HG03175 (cell line): ENCODE results near the gene ARHGEF28.
A peak's percentile ranks its signal among the peaks of the same experiment; 100 is the strongest.

ENCODE experiments used
- ATAC-seq: cut with Tn5 transposase; IDR thresholded peaks from one replicate; pipeline ENCODE4 v1.9.1; 2021; ENCODE audit warnings: mild to moderate bottlenecking, moderate library complexity; ENCODE audit not compliant: unreplicated experiment

The ARHGEF28 gene

GRCh38 chr5:73654819-73655318 lies 28.9 kb downstream of the ARHGEF28 start:
- no peak for ATAC-seq

GRCh38 chr5:73655521-73656160 lies 29.6 kb downstream of the ARHGEF28 start:
- ATAC-seq = no peak

DNA sequence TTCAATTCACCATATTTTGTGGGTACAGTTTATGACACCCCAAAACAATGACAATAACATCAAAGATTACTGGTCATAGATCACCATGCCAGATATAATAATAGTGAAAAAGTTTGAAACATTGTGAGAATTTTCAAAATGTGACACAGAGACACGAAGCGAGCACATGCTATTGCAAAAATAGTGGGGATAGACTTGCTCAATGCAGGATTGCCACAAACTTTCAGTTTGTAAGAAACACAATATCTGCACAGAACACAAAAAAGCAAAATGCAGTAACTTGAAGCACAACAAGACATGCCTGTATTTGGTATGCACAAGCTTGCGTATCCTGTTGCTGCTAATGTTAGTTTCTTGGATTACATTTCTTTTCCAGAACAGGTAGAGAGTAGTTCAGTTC lies 35.8 kb downstream of the ARHGEF28 start:
- ATAC-seq = no peak

DNA sequence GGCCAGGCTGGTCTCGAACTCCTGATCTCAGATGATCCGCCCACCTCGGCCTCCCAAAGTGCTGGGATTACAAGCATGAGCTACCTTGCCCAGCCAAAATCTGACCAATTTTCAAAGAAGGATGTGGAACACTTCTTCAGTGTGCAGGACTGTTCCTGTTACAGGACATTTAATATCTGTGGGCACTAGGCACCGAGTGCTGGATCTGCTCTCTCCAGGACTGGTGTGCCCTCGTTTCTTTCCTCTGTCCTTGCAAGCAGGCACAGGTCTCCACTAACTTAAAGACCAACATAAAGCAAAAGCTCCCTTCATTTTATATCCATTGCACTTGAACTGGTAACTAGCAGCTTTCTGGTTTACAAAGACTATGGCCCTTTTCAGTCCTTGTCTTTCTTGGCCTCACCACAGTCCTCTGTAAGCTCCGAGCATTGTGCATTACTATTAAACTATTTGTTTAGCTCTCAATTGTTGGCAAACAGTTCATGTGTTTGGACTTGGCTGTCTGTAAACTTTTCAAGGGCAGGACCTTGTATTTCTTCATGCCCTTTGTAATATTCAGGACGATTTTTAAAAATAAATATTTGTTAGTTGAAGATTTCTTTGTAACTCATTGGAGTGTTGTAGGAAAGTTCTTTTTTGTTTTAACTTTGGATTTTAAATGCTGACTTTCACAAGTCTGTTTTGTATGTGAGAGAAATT lies 37.3 kb downstream of the ARHGEF28 start:
- ATAC-seq = no peak

DNA sequence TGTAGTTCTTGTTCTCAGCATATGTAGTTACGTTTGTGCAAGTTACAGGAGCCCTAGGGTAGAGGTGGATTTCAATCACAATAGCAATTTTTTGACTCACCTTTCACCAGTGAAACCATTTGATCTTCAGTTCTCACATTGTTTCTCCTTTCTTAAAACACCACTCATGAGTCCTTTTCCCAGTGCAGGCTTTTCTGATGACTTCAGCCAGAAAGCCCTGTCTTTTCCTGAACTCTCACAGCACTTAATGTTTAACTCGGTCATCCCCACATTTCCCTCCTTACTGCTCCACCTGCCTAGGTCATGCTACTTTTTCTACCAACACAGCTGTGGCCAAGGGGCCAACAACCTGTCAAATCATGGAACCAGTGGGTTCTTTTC lies 37.9 kb downstream of the ARHGEF28 start:
- ATAC-seq = no peak

GRCh38 chr5:73664796-73665195 lies 38.8 kb downstream of the ARHGEF28 start:
- ATAC-seq = no peak

- no peak for ATAC-seq
These were observed 40.9 kb downstream of the ARHGEF28 start for GRCh38 chr5:73666891-73667290.

GRCh38 chr5:73668017-73668416 lies 42.0 kb downstream of the ARHGEF28 start:
- ATAC-seq = peak; percentile 62

DNA sequence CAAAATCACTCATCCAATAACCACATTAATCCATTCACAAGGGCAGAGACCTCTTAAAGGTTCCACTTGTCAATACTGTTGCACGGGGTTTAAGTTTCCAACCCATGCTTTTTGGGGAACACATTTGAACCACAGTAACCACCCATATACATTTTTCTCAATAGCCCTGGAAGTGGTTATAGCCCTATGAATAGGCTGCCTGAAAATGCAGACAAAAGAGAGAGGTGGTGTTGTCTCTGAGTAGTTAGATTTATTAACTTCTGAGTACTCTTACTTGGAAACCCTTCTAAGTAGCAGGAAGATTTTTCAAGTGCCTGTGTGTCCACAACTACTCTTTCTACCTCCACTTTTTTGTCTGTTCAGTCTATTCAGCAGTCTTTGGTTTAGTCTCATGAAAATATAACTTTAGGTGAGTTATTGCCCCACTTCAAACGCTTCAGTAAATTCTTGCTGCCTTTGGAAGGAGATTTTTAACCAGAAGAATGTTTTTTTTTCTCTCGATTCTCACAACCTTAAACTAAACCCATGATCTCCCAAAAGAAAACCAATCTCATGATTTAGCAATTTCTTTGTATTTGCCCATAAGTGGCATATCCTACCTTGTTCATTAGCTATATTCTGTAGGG lies 42.6 kb downstream of the ARHGEF28 start:
- peak; percentile 21 for ATAC-seq

DNA sequence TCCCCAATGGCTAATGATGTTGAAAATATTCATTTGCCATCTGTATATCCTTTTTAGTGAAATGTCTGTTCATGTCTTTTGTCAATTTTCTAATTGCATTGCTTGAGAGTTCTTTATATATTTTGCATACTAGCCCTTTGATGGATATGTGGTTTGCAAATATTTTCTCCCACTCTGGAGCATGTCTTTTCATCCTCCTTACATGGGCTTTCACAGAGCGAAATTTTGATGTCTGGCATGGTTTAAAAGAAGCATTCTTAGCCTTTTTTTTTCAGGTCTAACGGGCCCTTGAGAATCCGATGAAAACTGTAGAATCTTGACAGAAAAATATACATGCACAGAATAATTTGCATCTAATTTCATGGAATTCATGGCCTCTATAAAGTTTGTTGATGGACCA lies 44.7 kb downstream of the ARHGEF28 start:
- ATAC-seq = no peak

DNA sequence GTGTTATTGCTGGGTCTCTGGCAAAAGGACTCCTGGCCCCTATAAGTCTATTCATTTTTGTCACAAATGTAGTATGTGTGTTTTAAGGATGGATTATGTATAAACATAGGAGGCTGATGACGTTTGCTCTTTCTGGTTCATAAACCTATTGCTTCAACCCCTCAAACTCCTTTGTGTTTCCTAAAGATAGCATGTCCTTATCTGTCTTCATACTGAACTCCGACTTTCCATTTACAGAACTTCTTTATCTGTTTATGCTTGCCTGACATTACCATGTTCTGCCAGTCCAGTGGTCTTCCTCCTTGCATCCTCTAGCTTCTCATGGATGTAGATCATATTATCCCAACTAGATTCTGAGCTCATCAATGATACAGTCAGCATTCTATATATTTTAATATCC lies 46.1 kb downstream of the ARHGEF28 start:
- no peak for ATAC-seq

DNA sequence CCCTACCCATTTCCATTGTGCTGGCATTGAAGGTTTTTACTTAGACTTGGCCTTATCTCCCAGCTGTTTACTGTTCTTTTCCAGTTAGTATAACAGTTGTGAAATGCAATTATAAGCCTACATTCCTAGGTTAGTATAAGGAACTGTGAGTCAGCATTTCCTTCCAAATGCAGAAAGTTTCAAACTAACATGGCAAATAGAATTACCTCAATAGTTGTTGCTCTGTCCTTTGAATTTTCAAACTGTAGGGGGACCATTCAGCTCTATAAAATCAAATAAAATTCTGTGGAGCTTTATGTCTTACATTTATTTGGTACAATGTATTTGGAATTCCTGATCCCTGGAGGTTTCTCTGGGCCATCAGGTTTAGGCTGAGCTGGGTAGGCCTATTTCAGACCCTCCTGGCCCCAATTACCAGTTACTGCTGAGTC lies 47.2 kb downstream of the ARHGEF28 start:
- ATAC-seq = no peak

GRCh38 chr5:73674669-73675004 lies 48.6 kb downstream of the ARHGEF28 start:
- no peak for ATAC-seq

GRCh38 chr5:73678322-73678740 lies 52.3 kb downstream of the ARHGEF28 start:
- ATAC-seq = no peak

GRCh38 chr5:73678807-73679206 lies 52.8 kb downstream of the ARHGEF28 start:
- no peak for ATAC-seq

GRCh38 chr5:73682176-73682575 lies 56.2 kb downstream of the ARHGEF28 start:
- ATAC-seq = no peak

- ATAC-seq = no peak
These were observed 58.7 kb downstream of the ARHGEF28 start for GRCh38 chr5:73684691-73685090.

GRCh38 chr5:73686912-73687311 lies 60.9 kb downstream of the ARHGEF28 start:
- ATAC-seq = peak; percentile 67

- no peak for ATAC-seq
These were observed 61.4 kb downstream of the ARHGEF28 start for GRCh38 chr5:73687357-73687756.

- no peak for ATAC-seq
These were observed 64.0 kb downstream of the ARHGEF28 start for GRCh38 chr5:73690015-73690414.

DNA sequence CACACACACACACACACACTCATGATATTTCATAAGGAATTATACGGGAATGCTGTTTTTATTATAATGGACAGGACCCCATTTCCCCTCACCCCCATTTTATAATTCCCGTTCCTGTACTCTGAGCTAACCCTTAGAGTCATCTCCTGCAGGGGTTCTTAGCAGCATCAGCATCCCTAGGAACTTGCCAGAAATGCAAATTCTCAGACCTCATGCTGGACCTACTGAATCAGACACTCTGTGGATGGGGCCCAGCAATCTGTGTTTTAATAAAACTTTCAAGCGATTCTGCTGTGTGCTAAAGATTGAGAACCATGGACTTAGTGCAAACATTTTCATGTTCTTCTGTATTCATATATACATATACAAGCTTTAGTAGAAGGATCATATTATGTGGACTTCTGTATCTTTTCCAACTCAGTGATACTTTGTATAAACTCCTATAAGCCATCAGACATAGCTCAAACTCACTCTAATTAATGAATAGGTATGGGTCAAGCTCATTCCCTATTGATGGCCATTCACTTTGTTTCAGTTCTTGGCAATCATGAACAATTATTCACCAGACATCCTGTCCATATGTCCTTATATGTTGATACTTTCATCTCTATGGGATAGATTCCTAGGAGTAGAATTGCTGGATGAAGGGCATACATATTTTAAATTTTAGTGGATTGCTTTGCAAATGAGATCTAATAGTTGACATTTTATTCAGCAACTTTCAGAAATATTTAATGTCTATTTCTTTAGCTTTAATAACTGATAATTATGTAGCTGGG lies 65.5 kb downstream of the ARHGEF28 start:
- no peak for ATAC-seq
